DMS153 (cell line): ENCODE measurements around the gene TRIM60.
"Not testable (repeated sequence)": the region's sequence is repeated elsewhere in the genome, so short reads cannot be mapped to it uniquely, and the experiment has no call there.

Experiments used
- DNase-seq: peaks from one replicate; lab custom pipeline; 2025; lab: John Stamatoyannopoulos, UW

Gene TRIM60

GRCh38 chr4:165053645-165054044 lies 21.8 kb downstream of the TRIM60 start, which contains the start of gene TRIM75:
Gene TRIM75, plus strand, starts transcription at chr4:165053866. Its CDS starts 5,282 bp downstream, at chr4:165059148.
- DNase-seq, result no peak

GRCh38 chr4:165055601-165056000 lies 23.8 kb downstream of the TRIM60 start:
- DNase-seq, result no peak

- DNase-seq, result no peak
Measured at GRCh38 chr4:165058666-165059065, 26.9 kb downstream of the TRIM60 start.

GRCh38 chr4:165059386-165059785 lies 27.6 kb downstream of the TRIM60 start:
- DNase-seq, result no peak

GRCh38 chr4:165060938-165061337 lies 29.1 kb downstream of the TRIM60 start:
- DNase-seq, result no peak

GRCh38 chr4:165070560-165070959 lies 38.8 kb downstream of the TRIM60 start:
- no peak for DNase-seq

GRCh38 chr4:165073346-165073745 lies 41.5 kb downstream of the TRIM60 start:
- DNase-seq, result not testable (repeated sequence)

- no peak for DNase-seq
Measured at GRCh38 chr4:165077034-165077578, 45.3 kb downstream of the TRIM60 start.

GRCh38 chr4:165079476-165079875 lies 47.7 kb downstream of the TRIM60 start:
- DNase-seq, result peak; percentile 66

GRCh38 chr4:165084787-165085186 lies 53.0 kb downstream of the TRIM60 start:
- DNase-seq, result not testable (repeated sequence)

GRCh38 chr4:165085946-165086345 lies 54.1 kb downstream of the TRIM60 start:
- no peak for DNase-seq

- no peak for DNase-seq
Measured at GRCh38 chr4:165088366-165088765, 56.6 kb downstream of the TRIM60 start.
